Activated naive CD4-positive, alpha-beta T cell treated with anti-CD3 and anti-CD28 coated beads for 36 hours (primary cell): Measurements from ENCODE around the gene MARS1. TPM values are rescaled to one million over a fixed set of nuclear protein-coding genes. Genes with fewer than 3 reads are reported as not detected.

ENCODE experiments used
- CTCF ChIA-PET: fragments of 350-600 bp; sonication (Branson Sonifier 250); formaldehyde crosslinking; loops from one replicate; lab custom pipeline; 2021; ENCODE audit warnings: antibody characterized with exemption; lab: Charles Lee
- DNase-seq: peaks from one replicate; pipeline ENCODE4 v3.0.0-alpha.2; 2020
- H3K27ac Mint-ChIP-seq: one replicate; pipeline ENCODE4 v1.8.0; 2021; ENCODE audit warnings: mild to moderate bottlenecking, mixed read lengths
- H3K27me3 Mint-ChIP-seq: one replicate; pipeline ENCODE4 v1.8.0; 2021; ENCODE audit warnings: low read depth, mixed read lengths
- H3K36me3 Mint-ChIP-seq: one replicate; pipeline ENCODE4 v1.8.0; 2021; ENCODE audit warnings: low read depth, mixed read lengths
- H3K4me1 Mint-ChIP-seq: one replicate; pipeline ENCODE4 v1.8.0; 2021; ENCODE audit warnings: low read depth, mixed read lengths
- H3K4me3 Mint-ChIP-seq: one replicate; pipeline ENCODE4 v1.8.0; 2021; ENCODE audit warnings: mild to moderate bottlenecking, moderate library complexity, mixed read lengths
- H3K9me3 Mint-ChIP-seq: one replicate; pipeline ENCODE4 v1.8.0; 2021; ENCODE audit warnings: mixed read lengths
- intact Hi-C: fragments of 100-400 bp; cut with micrococcal nuclease; formaldehyde crosslinking; loops from one replicate; pipeline ENCODE4 v1.15.1; 2023
- total RNA-seq, 2 experiments: library from RNA; stranded (reverse); gene quantifications; one replicate each; pipeline ENCODE4 v1.2.3, GENCODE V29; 2021

MARS1 gene
- total RNA-seq, 2 experiments from 2014 or later: 481 to 489 TPM

DNA sequence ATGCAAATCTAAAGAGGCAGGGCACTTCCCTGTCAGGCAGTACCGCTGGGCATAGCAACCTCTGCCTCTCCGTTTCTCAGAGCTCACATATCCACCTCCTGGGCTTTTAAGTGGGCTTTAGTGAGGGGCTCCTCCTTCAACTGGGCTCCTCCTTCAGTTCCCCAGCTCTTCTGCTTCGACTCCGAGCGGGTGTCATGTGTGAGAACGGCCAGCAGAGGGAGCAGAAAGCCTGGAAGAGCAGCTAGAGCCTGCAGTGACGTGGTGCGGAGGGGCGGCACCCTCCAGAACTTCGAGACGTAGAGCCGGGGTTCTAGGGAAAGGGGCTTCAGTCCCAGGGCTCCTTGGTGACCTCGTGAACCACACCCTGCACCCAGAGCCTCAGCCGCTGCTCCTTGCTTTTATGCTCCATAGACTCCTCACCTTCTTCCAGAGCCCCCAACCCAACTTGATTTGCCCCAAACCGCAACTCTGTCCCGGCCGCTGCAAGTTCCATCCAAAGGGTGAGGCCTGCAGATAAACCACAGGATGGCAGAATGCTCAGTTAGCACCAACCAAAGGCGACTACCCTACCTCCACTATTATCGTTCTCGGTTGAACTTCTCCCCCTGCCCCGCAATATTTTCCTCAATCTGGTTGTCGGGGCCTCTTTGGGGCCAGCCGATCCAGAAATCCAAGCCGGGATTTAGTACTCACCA lies 28.7 kb upstream of the MARS1 start:
- intact Hi-C loops: loop anchor here (1.0 to 5.0 kb wide), 13 partner anchors 19 to 438 kb away; partner anchors contain the start of genes B4GALNT1, DCTN2, DDIT3 and R3HDM2
- peak; percentile 97 for DNase-seq
- peak overlapping the region; percentile 97 for H3K27ac Mint-ChIP-seq
- H3K4me1 Mint-ChIP-seq: peaks cover 53% of the 10 kb centered on the region
- no peaks in the 10 kb centered on the region for H3K36me3 Mint-ChIP-seq
- peaks cover 9% of the 10 kb centered on the region for H3K27me3 Mint-ChIP-seq
- no peaks in the 10 kb centered on the region for H3K9me3 Mint-ChIP-seq
- CTCF ChIA-PET: interaction anchor here (0.6 to 11.0 kb wide), 49 partner anchors 9 to 1503 kb away, joined by 3 to 207 read pairs (median 4); partner anchors contain the start of genes ARHGAP9, DCTN2 and SHMT2
- H3K4me3 Mint-ChIP-seq: peak overlapping the region; percentile 95

DNA sequence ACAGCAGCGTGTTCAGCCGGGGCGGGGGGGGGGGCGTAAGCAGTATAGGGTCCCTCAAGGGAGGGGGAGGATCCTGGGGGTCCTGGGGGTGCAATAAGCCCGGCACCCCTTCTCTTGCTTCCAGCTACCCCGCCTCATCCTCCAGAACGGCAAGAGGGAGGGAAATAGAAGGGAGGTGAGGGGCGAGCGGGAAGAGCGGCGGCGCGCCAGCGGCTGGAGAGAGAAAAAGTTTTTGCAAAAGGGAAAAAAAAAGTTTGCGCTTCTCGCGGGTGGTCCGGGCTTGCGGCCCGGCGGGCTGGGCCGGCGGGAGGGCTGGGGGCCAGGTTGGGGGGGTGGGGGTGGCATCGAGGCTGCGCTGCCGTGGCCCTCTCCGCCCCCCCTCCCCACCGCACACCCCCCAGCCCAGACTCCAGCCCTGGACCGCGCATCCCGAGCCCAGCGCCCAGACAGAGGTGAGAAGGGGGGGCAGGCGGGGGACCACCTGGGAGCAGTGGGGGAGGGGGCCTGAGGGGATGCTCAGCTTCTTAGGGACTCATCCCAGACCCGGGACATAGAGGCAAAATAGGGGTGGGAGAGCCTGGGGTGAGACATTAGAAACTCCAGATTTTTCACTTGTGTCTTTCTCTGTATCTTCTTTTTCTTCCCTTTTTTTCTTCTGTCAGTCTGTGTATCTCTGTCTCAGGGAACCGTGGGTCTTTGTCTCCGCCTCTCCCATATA lies 28.0 kb upstream of the MARS1 start, which contains the start of gene GLI1:
TSS of gene GLI1 (plus strand) at position 36 of the 718 bp plus-strand sequence. CDS start 3,907 bp downstream, outside the sequence.
- CTCF ChIA-PET: interaction anchor here (0.9 to 11.0 kb wide), 19 partner anchors 10 to 285 kb away, joined by 3 to 207 read pairs (median 7); partner anchors contain the start of genes ARHGAP9, DCTN2, SHMT2 and TSPAN31
- no peaks in the 10 kb centered on the region for H3K36me3 Mint-ChIP-seq
- DNase-seq: no peak
- peaks cover 9% of the 10 kb centered on the region for H3K27me3 Mint-ChIP-seq
- peaks cover 59% of the 10 kb centered on the region for H3K4me1 Mint-ChIP-seq
- peak within 1 kb of the TSS; percentile 95 for H3K4me3 Mint-ChIP-seq
- intact Hi-C loops: loop anchor here (1.0 to 5.0 kb wide), 13 partner anchors 18 to 437 kb away; partner anchors contain the start of genes B4GALNT1, DCTN2, DDIT3 and R3HDM2
- H3K9me3 Mint-ChIP-seq: no peaks in the 10 kb centered on the region
- H3K27ac Mint-ChIP-seq: peak within 1 kb of the TSS; percentile 97

DNA sequence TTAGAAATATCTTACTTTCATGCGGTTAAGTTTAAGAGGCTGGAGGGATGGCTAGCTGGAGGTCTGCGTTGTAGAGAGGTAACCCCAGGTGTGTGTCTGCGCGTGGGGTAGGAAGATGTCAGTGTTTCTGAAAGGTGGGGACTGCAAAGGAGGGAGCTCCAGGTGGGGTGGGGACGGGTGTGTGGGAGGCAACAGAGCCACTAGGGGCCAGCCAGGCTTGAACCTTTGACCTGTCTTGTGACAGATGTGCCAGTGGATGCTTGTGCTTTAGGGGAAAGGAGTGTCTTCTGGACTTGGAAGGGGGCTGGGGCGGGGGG lies 27.4 kb upstream of the MARS1 start:
- Mint-ChIP-seq H3K9me3 (no peaks in the 10 kb centered on the region), H3K27ac (no peak overlapping the region), H3K27me3 (peaks cover 9% of the 10 kb centered on the region), H3K4me3 (peak overlapping the region; percentile 59), H3K4me1 (peaks cover 56% of the 10 kb centered on the region), H3K36me3 (no peaks in the 10 kb centered on the region)
- peak; percentile 36 for DNase-seq
- intact Hi-C loops: no loop called here
- CTCF ChIA-PET: interaction anchor here (0.9 to 9.9 kb wide), 7 partner anchors 9 to 285 kb away, joined by 4 to 207 read pairs (median 6); partner anchors contain the start of genes ARHGAP9 and TSPAN31

DNA sequence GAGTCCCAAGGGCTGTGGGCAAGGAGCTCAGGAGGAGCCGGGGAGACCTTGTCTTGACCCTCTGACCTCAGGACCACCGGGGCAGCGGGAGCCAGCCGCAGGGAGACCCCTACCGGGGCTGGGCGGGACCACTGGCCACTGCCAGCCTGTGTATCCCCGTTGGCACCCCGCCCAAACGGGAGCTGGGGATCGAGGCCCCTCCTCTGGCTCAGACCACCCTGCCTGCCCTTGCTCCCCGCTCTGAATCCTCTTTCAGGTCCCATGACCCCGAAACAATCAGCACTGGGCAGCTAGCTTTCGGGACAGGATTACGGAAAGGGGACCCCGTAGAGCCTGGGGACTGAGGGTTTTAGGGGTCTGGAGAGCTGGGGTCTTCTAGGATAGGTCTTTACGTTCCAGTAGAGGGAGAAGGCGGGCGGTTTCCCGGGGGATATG lies 27.0 kb upstream of the MARS1 start:
- CTCF ChIA-PET: interaction anchor here (0.6 to 9.9 kb wide), 8 partner anchors 9 to 284 kb away, joined by 4 to 207 read pairs (median 5); partner anchors contain the start of genes ARHGAP9 and TSPAN31
- H3K9me3 Mint-ChIP-seq: no peaks in the 10 kb centered on the region
- no peaks in the 10 kb centered on the region for H3K36me3 Mint-ChIP-seq
- no peak for DNase-seq
- intact Hi-C loops: no loop called here
- H3K27ac Mint-ChIP-seq: no peak overlapping the region
- peaks cover 9% of the 10 kb centered on the region for H3K27me3 Mint-ChIP-seq
- H3K4me3 Mint-ChIP-seq: peak overlapping the region; percentile 79
- H3K4me1 Mint-ChIP-seq: peaks cover 52% of the 10 kb centered on the region

DNA sequence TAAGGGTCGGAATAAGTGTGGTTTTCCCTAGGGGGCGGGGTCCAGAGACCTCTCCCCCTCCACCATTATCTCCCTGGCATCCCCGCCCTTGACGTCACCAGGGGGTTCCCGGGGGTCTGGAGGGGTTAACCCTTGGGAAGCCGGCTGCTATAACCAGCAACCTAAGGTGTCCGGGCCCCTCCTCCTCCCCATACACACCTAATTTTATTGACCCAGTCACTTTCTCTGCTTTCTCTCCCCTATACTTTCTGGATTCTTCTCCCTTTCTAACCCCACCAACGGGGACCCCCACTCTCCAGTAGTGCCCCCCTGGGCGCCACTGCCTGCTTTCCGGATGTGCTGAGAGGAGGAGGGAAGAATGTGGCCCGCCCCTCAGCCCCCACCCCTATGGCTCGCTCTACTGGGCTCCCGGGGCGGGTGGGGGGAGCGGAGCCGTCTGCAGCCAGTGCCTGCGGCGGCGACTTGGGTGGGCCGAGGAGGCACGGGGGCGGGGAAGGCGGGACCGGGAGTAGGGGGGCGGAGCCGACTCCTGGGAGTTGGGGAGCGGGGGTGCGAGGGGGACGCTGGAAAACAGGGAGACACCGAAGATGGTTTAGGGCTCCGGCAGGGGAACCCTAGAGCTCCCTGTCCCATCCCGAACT lies 26.5 kb upstream of the MARS1 start:
- Mint-ChIP-seq H3K9me3 (no peaks in the 10 kb centered on the region), H3K4me3 (peak overlapping the region; percentile 79), H3K27me3 (peaks cover 9% of the 10 kb centered on the region), H3K36me3 (no peaks in the 10 kb centered on the region), H3K4me1 (peaks cover 49% of the 10 kb centered on the region), H3K27ac (no peak overlapping the region)
- CTCF ChIA-PET: interaction anchor here (0.6 to 9.9 kb wide), 11 partner anchors 8 to 247 kb away, joined by 3 to 207 read pairs (median 6); partner anchors contain the start of gene ARHGAP9
- intact Hi-C loops: no loop called here
- peak; percentile 31 for DNase-seq

DNA sequence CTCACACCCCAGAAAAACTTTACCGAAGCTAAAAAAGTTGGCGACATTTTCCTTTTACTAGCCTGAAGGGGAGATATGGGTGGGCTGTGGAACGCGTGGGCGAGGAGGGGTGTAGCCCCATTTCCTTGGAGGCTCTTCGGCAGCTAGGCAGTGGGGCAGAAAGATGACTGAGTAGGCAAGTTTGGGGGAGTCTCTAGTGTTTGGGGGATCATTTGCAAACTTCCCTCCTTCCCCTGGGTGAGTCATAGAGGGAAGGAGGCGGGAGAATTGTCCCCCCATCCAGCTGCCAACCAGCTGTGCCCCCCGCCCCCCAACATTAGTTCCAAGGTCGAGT lies 26.0 kb upstream of the MARS1 start:
- Mint-ChIP-seq H3K27me3 (peaks cover 9% of the 10 kb centered on the region), H3K36me3 (no peaks in the 10 kb centered on the region), H3K4me1 (peaks cover 49% of the 10 kb centered on the region), H3K4me3 (peak overlapping the region; percentile 79), H3K27ac (no peak overlapping the region), H3K9me3 (no peaks in the 10 kb centered on the region)
- intact Hi-C loops: loop anchor here (1.0 kb wide), 3 partner anchors 14 to 219 kb away; no protein-coding TSS in a partner anchor
- CTCF ChIA-PET: interaction anchor here (0.6 to 9.9 kb wide), 13 partner anchors 10 to 279 kb away, joined by 3 to 207 read pairs (median 6); partner anchors contain the start of gene ARHGAP9
- DNase-seq: no peak

DNA sequence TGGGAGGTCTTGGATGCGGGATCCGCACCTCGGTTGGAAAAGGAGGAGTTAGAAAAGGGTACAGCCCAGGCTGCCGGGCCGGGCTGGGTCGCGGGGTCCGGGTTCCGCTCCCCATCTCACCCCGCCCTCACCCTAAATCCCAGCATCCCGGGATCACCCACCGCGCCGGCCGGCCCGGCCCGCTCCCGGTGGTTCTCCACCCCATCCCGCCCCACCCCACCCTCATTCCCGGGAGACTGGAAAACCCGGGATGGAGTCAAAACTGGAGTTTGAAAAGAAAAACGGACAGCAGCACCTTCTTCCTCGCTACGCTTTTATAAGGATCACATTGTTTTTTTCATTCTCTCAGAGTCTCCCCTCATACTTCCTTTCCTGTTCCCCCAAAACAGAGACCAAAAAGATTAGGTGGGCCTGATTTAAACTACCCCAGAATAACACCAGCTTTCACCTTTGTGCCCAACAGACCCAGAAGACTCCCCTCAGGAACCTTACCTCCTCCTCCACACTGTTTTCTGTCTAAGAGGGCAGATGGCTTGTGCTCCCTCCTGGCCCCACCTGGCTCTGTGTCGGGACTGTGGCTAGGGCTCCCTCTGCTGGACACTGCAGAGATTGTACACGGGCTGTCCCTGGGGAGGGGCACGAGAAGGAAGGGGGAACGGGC lies 25.5 kb upstream of the MARS1 start:
- no peaks in the 10 kb centered on the region for H3K9me3 Mint-ChIP-seq
- H3K27me3 Mint-ChIP-seq: peaks cover 9% of the 10 kb centered on the region
- DNase-seq: peak; percentile 95
- CTCF ChIA-PET: interaction anchor here (0.6 to 9.9 kb wide), 13 partner anchors 9 to 279 kb away, joined by 3 to 207 read pairs (median 4); partner anchors contain the start of genes ARHGAP9 and INHBC
- peak overlapping the region; percentile 79 for H3K4me3 Mint-ChIP-seq
- H3K27ac Mint-ChIP-seq: peak overlapping the region; percentile 19
- peaks cover 47% of the 10 kb centered on the region for H3K4me1 Mint-ChIP-seq
- intact Hi-C loops: loop anchor here (1.0 kb wide), 3 partner anchors 14 to 219 kb away; no protein-coding TSS in a partner anchor
- no peaks in the 10 kb centered on the region for H3K36me3 Mint-ChIP-seq

DNA sequence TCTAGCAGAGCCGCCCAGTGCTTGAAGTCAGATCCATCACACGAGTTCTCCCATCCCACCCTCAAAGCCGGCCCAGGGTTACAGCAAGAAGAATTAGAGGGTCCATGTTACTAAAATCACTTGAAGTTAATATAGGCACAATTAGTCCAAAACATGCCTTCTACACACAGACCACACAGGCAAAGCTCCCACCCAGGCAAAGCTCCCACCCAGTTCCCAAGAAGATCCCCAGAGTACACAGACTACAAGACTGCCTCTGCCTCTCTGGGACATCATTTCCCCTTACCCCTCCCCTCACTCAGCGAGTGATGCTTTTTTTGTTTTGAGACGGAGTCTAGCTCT lies 25.0 kb upstream of the MARS1 start:
- no peak for DNase-seq
- no peak overlapping the region for H3K4me3 Mint-ChIP-seq
- no peak overlapping the region for H3K27ac Mint-ChIP-seq
- CTCF ChIA-PET: interaction anchor here (0.7 to 9.9 kb wide), 11 partner anchors 9 to 220 kb away, joined by 3 to 207 read pairs (median 6); partner anchors contain the start of genes ARHGAP9 and INHBC
- intact Hi-C loops: loop anchor here (1.0 kb wide), 3 partner anchors 13 to 220 kb away; no protein-coding TSS in a partner anchor
- H3K9me3 Mint-ChIP-seq: no peaks in the 10 kb centered on the region
- H3K27me3 Mint-ChIP-seq: peaks cover 9% of the 10 kb centered on the region
- H3K36me3 Mint-ChIP-seq: peaks cover 2% of the 10 kb centered on the region
- H3K4me1 Mint-ChIP-seq: peaks cover 43% of the 10 kb centered on the region

DNA sequence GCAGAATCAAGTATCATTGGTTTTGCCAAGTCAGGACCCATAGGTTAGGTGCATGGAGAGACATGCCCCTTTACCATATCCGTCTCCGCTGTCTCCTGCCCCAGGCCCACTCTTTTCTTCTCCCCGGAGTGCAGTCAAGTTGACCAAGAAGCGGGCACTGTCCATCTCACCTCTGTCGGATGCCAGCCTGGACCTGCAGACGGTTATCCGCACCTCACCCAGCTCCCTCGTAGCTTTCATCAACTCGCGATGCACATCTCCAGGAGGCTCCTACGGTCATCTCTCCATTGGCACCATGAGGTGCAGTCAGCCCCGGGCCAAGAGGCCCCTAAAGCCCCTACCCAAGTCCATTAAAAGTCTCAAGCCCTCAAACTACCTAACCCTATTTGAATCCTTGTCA lies 23.3 kb upstream of the MARS1 start:
- Mint-ChIP-seq H3K27me3 (peaks cover 9% of the 10 kb centered on the region), H3K4me3 (no peak overlapping the region), H3K27ac (no peak overlapping the region), H3K9me3 (no peaks in the 10 kb centered on the region), H3K36me3 (peaks cover 2% of the 10 kb centered on the region), H3K4me1 (peaks cover 34% of the 10 kb centered on the region)
- DNase-seq: no peak
- intact Hi-C loops: no loop called here
- CTCF ChIA-PET: interaction anchor here (0.6 to 9.9 kb wide), 5 partner anchors 9 to 200 kb away, joined by 3 to 207 read pairs (median 11); partner anchors contain the start of genes ARHGAP9 and INHBE

DNA sequence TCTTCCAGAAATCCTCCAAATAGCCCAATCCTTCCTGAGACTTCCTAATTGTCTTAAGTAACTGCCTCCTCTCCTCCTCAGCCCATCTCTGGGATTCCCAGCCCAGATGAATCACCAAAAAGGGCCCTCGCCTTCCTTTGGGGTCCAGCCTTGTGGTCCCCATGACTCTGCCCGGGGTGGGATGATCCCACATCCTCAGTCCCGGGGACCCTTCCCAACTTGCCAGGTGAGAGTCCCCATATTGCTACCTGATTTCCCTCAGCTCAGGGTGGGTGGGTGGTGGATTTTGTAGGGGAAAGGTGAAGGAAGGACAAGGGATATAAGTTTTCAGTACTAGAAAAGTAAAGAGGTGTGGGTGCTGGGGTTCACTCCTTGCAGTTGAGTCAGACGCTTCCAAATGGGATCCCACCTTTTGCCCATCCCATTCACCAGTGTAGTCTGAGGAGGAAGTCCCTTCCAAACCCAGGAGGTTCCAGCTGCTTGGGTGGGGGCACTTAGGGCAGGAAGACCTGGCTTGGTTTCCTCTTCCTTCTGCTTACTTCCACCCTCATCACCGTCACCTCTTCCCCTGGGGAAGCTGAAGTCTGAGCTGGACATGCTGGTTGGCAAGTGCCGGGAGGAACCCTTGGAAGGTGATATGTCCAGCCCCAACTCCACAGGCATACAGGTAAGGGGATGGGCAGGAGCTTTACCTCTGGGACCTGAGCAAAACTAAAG lies 22.7 kb upstream of the MARS1 start:
- no peak overlapping the region for H3K27ac Mint-ChIP-seq
- intact Hi-C loops: no loop called here
- H3K36me3 Mint-ChIP-seq: peaks cover 2% of the 10 kb centered on the region
- peaks cover 8% of the 10 kb centered on the region for H3K27me3 Mint-ChIP-seq
- no peak overlapping the region for H3K4me3 Mint-ChIP-seq
- DNase-seq: no peak
- peaks cover 33% of the 10 kb centered on the region for H3K4me1 Mint-ChIP-seq
- H3K9me3 Mint-ChIP-seq: no peaks in the 10 kb centered on the region
- CTCF ChIA-PET: interaction anchor here (0.6 to 9.9 kb wide), 5 partner anchors 10 to 200 kb away, joined by 3 to 207 read pairs (median 7); partner anchors contain the start of genes ARHGAP9 and INHBE
